GM19238 (cell line): ENCODE results near the gene EPHB2.
"Not testable (repeated sequence)": the region's sequence is repeated elsewhere in the genome, so short reads cannot be mapped to it uniquely, and the experiment has no call there.

Experiments
- DNase-seq: peaks from one replicate; pipeline ENCODE4 v3.0.0; 2011; ENCODE audit warnings: low spot score; ENCODE audit not compliant: insufficient read length

The EPHB2 gene

GRCh38 chr1:22833699-22834098 is 123.1 kb downstream of the EPHB2 start:
- no peak for DNase-seq

GRCh38 chr1:22834420-22834819 is 123.8 kb downstream of the EPHB2 start:
- DNase-seq = not testable (repeated sequence)

DNA sequence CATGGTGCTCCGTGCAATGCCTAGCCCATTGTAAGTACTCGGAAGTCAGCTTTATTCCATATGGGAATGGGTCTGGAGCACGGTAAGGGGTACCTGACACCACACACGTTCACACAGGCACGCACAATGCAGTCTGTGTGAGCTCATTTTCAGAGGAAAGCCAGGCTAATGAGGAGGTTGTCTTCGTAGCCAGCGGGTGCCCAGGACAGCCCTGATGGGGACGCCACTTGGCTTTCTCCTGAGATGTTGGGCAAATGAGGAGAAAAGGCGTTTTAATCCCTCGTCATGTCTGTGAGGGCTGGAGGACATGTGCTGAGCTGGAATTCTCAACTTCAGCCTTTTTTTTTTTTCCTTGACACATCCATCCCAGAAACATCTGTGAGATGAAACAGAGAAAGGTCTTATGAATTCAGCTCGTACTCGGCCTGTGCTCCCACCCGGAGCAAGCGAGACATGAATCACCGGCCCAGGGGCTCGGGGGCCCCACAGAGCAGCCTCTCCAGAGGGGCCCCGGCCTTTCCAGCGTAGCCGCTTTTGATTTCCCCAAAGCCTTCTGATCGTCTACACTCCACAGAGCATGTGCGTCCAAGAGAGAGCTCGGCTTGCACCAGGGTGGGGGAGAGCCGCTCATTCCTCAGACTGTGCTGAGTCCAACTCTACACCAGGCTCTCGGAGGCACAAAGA is 125.1 kb downstream of the EPHB2 start:
- no peak for DNase-seq

GRCh38 chr1:22836850-22837249 is 126.2 kb downstream of the EPHB2 start:
- no peak for DNase-seq

DNA sequence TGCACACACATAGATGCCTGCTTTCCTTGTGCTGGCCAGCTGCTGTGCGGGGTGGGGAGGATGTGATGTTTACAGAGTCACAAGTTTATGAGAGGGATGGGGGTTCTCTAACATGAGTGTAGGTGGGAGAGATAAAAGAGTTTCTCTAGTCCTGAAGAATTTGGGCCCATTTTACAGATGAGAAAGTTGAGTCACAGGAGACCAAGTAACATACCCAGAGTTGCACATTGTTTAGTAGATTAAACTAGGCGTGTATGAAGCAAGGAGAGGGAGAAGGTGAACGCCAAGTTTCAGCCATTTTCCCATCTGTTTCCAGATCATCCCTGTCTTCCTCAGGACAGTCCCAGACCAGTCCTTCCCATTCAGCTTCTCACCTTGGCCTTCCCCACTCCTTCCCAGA is 126.7 kb downstream of the EPHB2 start:
- DNase-seq = no peak

DNA sequence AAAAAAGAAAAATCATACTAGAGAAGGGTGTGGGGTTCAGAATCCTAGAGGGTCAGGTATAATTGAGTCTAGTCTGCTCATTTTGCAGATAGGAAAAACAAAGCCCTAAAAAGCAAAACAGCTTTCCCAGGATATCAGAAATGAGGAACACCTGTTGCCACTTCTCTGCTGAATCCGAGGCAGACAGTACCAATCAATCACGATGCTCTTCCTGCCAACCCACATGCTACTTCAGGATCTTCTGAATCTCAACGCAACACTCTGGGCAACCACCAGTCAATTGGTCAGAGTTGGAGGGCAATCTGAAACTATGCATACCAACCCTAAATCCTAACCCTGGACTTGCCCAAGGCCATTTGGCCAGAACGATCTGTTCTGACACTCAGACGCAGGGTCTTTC is 128.3 kb downstream of the EPHB2 start:
- DNase-seq = no peak

DNA sequence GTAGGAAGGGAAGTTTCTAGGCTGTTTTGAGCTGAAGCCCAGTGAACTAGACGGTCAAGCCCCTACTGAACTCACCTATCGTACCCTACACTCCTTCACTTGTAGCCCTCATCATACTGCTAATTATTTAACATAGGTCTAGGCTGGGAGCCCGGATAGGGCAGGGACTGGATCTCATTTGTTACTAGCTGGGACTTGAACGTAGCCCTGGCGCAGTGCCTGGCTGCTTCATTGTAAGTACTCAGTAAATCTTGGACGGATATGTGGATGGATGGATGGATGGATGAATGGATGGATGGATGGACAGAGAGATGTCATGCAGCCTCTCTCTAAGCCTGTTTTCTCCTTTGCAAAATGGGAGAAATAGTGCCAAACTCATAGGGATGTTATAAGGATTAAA is 129.2 kb downstream of the EPHB2 start:
- DNase-seq = no peak

GRCh38 chr1:22841142-22841541 is 130.5 kb downstream of the EPHB2 start:
- DNase-seq = no peak

DNA sequence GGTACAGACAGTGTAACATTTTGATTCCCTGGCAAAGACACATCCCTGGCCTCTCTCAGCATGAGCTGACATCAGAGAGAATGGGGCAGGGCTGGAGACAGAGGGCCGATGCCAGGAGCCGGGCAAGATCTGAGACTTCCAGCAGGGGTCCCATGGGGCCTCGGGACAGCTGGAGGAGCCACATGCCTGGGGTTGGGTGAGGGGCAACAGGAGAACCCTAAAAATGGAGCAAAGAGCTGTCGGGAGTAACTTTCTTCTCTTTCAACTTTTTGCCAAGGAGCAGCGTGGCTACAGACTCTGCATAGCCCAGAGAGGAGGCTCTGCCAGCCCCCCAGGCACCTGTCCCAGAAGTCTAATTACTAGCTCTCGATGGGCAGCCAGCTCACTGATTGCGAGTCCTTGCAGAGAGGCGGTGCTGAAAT is 131.2 kb downstream of the EPHB2 start:
- no peak for DNase-seq

DNA sequence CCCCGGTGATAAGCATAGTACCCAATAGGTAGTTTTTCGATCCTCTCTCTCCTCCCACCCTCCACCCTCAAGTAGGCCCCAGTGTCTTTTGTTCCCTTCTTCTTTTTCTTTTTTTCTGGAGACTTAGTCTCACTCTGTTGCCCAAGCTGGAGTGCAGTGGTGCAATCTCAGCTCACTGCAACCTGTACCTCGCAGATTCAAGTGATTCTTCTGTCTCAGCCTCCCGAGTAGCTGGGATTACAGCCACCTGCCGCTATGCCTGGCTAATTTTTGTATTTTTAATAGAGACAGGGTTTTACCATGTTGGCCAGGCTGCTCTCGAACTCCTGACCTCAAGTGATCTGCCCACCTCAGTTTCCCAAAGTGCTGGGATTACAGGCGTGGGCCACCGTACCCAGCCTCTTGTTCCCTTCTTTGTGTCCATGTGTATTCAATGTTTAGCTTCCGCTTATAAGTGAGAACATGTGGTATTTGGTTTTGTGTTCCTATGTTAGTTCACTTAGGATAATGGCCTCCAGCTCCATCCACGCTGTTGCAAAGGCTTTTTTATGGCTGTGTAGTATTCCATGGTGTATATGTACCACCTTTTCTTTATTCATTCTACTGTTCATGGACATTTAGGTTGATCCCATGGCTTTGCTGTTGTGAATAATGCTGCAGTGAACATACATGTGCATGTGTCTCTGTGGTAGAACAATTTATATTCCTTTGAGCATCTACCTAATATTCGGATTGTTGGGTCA is 133.0 kb downstream of the EPHB2 start:
- DNase-seq = not testable (repeated sequence)

DNA sequence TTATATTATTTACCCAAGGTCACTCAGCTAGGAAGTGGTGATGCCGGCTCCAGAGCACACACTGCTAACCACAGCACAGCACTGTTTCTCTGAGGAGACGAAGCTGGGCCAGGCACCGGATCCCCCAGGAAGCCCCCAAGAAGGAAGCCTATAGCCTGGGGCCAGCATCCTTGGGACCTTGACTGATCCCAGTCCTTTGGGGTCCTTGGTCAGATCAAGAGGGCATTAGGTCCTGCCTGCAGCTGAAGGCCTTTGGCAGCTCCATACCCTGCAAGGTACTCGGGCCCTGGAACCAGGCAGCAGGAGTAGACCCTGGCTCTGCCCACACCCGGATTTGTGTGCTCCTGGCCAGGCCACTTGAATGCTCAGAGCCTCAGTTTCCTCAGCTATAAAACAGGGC is 134.0 kb downstream of the EPHB2 start:
- no peak for DNase-seq

DNA sequence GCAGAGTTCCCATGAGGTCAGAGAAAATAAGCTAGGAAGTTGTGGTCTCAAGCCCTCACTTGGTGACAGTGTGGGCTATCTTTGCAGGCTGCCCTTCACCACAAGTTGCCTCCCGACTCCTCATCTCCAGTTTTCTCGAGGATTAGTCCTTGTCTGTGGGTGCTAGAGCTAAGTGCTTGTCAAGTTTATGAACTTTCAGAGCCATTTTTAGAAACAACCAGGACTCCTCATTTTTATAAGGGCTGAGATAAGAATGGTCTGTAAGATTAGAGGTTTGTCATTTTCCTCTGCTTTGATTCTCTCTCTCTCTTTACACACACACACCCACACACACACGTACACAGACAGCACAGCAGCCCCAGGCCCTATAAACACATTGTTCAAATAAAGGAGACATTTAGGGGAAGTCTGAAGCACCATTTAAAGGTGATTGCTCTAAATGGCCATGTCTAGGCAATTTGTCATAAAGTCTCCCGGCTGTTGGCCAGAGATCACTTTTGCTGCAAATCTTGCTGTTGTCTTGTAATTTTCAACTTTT is 134.8 kb downstream of the EPHB2 start:
- no peak for DNase-seq

DNA sequence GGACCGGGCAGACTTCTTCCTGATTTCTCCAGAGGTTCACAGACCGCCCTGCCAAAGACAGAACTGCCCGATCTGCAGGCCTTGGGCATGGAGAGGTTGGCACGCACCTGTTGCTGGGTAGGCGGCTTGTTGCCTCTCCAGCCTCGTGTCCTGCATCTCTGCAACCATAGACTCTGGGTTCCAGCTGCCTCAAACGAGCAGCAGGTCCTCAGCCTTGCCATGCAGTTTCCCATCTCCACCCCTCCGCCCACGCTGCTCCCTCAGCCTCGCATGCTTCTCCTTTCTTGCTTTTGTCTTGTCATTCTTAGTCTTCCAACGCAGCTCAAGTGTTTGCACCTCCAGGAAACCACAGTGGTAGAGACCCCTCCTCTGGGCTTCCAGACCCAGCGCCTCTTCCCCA is 135.8 kb downstream of the EPHB2 start:
- no peak for DNase-seq

GRCh38 chr1:22847249-22847648 is 136.6 kb downstream of the EPHB2 start:
- no peak for DNase-seq

DNA sequence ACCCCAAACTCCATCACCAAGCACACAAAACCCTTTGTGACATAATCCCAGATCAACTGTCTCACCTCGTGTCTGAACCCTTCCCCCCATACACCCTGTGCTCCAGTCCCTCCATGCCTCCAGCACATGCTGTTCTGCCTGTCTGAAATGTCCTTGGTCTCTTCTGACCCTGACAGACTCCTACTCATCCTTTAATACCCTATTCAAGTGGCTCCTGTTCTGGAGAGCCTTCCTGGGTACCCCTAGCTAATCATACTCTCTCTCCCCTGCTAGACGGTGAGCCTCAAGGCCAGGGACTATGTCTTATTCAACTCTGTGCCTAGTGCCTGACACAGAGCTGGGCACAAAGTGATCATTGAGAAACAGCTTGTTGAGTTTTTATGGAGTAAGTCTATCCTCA is 137.1 kb downstream of the EPHB2 start:
- DNase-seq = no peak

GRCh38 chr1:22848405-22848804 is 137.8 kb downstream of the EPHB2 start:
- DNase-seq = no peak

- no peak for DNase-seq
Measured at GRCh38 chr1:22849770-22850169, 139.1 kb downstream of the EPHB2 start.

GRCh38 chr1:22850281-22850680 is 139.6 kb downstream of the EPHB2 start:
- DNase-seq = no peak

- DNase-seq = no peak
Measured at GRCh38 chr1:22850681-22851080, 140.0 kb downstream of the EPHB2 start.

DNA sequence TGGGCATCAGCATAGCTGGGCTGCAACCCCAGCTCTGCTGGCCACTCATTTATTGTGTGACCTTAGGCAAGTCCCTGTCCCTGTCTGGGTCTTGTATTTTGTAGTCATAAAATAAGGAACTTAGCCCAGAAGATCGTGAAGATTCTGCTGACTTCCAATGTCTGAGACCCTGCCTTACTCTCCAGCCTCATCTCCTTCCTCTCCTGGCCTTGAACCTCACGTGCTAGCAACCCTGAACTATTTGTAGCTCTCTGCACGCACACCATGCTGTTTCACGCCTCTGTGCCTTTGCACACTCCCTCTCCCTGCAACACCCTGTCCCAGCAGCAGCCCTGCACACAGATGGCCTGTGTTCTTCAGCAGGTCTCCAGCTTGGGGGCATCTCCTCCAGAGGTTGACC is 140.9 kb downstream of the EPHB2 start:
- no peak for DNase-seq

GRCh38 chr1:22852144-22852655 is 141.6 kb downstream of the EPHB2 start:
- DNase-seq = no peak

GRCh38 chr1:22853651-22854185 is 143.1 kb downstream of the EPHB2 start:
- DNase-seq = no peak
